ENCODE results near the gene NODAL.

DNA sequence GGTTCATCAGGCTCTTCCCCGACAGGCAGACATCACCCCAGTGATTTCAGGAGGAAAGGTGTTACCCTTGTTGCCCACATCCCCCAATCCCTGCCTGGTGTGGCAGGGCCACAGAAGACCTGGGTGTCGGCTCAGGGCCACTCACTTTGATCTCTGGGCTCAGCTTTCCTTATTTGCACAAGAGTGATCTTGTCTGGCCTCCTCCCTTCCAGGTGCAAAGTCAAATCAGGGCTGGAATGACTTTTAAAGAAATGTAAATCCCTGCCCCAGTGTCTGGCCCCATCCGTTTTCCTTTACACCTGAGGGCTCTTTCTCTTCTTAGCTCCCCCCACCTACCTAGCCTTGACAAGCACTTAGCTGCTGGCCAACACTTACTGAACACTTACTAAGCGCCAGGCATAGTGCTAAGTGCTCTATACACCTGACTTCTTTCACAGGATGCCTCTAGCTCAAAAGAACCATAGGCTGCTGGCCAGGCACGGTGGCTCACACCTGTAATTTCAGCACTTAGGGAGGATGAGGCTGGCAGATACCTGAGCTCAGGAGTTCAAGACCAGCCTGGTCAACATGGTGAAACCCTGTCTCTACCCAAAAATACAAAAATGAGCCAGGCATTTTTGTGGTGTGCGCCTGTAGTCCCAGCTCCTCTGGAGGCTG, 979 bp upstream of the NODAL start:
- no peak for TF ChIP-seq POLR2A (IDR thresholded peaks at IDR 0.05)
- TF ChIP-seq, protein P1, sequence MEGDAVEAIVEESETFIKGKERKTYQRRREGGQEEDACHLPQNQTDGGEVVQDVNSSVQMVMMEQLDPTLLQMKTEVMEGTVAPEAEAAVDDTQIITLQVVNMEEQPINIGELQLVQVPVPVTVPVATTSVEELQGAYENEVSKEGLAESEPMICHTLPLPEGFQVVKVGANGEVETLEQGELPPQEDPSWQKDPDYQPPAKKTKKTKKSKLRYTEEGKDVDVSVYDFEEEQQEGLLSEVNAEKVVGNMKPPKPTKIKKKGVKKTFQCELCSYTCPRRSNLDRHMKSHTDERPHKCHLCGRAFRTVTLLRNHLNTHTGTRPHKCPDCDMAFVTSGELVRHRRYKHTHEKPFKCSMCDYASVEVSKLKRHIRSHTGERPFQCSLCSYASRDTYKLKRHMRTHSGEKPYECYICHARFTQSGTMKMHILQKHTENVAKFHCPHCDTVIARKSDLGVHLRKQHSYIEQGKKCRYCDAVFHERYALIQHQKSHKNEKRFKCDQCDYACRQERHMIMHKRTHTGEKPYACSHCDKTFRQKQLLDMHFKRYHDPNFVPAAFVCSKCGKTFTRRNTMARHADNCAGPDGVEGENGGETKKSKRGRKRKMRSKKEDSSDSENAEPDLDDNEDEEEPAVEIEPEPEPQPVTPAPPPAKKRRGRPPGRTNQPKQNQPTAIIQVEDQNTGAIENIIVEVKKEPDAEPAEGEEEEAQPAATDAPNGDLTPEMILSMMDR (IDR thresholded peaks at IDR 0.05 in 8 of 11, conservative IDR thresholded peaks at IDR 0.05 in 3 of 11) = no peak
